GM21619 (cell line): Measurements from ENCODE around the gene COPA.
"Not testable (repeated sequence)": the region's sequence is repeated elsewhere in the genome, so short reads cannot be mapped to it uniquely, and the experiment has no call there.

Experiments used
- ATAC-seq: cut with Tn5 transposase; IDR thresholded peaks from one replicate; pipeline ENCODE4 v1.9.1; 2021; ENCODE audit not compliant: unreplicated experiment

COPA gene

DNA sequence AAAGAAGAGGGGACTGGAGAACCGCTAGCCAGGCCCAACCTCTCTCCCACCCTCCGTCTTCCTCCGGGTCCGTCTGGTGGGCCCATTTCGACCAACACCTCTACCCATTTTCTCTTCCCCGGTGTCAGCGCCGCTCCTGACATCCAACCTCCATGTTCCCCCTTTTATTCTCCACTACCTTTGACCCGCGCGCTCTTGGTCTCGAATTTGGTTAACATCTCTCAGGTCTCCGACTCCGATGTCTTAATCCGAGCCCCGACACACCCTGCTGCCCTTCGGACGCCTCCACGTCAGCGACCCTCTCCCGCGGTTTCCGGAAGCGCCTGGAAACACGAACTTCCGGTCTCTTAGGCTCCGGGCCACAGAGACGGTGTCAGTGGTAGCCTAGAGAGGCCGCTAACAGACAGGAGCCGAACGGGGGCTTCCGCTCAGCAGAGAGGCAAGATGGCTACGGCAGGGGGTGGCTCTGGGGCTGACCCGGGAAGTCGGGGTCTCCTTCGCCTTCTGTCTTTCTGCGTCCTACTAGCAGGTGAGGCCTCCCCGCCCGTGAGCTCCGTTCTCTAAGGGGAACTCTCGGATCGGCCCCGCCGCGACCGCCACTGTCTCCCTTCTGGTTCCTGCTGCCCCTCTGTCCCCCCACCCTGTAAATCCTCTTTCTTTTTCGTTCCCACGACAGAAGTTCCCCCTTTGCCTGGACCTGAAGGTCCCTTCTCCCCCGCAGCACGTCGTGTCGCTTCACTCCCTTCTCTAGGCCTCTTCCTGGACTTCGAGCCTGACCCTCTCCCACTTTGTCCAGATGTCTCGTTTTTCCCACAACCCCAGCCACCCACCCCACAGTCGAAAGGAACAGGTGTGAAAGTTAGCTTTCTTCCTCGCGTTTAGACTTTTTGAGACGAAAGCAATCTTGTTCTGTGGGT is at the start of gene COPA, which contains the start of gene NCSTN:
Gene COPA, minus strand, starts transcription at position 298 of the 917 bp plus-strand sequence. Its CDS starts 80 bp downstream, at position 218.
Gene NCSTN, plus strand, starts transcription at position 431 of the 917 bp plus-strand sequence. Its CDS starts 14 bp downstream, at position 445.
- ATAC-seq, result peak; percentile 93

DNA sequence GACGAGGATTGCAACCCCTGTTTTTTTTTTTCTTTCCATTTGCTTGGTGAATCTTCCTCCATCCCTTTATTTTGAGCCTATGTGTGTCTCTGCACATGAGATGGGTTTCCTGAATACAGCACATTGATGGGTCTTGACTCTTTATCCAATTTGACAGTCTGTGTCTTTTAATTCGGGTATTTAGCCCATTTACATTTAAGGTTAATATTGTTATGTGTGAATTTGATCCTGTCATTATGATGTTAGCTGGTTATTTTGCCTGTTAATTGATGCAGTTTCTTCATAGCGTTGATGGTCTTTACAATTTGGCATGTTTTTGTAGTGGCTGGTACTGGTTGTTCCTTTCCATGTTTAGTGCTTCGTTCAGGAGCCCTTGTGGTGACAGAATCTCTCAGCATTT is 45.4 kb upstream of the COPA start:
- ATAC-seq, result not testable (repeated sequence)

DNA sequence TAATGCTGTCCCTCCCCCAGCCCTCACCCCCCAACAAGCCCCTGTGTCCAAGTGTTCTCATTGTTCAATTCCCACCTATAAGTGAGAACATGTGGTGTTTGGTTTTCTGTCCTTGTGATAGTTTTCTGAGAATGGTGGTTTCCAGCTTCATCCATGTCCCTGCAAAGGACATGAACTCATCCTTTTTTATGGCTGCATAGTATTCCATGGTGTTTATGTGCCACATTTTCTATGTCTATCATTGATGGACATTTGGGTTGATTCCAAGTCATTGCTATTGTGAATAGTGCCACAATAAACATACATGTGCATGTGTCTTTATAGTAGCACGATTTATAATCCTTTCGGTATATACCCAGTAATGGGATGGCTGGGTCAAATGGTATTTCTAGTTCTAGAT is 41.8 kb upstream of the COPA start:
- not testable (repeated sequence) for ATAC-seq

DNA sequence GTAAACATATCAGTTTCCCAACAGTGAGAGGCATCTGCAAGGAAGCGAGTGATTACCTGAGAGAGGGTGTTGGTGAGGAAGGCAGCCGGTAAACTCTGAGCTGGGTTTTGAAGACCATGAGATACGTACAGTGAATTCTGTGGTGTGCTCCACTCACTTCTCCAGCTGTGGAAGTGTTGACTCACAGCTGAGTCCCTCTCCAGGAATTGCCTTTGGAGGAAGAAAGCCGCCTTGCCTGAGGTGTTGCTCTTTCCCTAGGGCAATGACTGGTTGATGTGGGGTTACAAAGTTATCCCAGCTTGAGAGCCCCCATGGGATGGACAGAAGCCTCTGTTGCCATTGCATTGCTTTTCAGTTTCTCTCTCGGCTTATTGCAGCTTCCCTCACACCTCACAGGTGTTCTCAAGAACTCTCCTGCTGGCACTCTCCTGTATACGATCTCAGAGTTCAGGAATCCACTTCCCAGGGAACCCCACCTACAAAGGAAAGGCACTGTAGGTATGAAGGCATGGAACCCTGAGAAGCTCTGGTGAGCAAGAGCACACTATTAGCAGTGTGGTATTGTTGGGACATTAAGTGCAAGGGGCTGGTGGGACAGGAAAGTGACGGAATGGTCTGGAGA is 34.6 kb upstream of the COPA start:
- ATAC-seq, result no peak

DNA sequence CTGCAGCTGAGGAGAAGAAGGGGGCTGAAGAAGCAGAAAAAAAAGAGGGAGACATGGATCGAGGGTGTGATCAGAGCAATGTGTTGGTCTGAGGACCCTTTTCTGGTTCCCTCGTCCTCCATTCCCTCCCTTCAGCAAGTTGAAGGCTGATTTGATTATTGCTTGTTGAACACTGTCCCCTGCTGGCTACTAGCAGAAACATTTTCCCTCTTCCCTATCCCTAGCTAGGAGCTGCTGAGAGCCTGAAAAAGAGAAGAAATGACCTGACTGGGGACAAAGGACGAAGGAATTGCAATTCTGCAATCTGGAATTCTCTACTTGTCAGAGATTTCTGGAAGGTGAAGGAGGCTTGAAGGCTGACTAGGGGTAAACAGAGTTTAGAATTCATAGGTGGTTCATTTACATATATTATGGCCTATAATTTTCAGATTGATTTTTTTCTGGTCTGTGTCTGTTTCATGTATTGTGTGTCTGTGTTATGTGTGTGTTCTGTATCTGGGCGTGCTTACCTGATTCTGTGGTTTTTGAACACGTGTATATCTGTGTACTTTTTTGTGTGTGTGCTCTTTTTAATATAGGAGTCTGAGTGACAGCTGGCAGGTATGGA is 33.6 kb upstream of the COPA start:
- ATAC-seq, result no peak

DNA sequence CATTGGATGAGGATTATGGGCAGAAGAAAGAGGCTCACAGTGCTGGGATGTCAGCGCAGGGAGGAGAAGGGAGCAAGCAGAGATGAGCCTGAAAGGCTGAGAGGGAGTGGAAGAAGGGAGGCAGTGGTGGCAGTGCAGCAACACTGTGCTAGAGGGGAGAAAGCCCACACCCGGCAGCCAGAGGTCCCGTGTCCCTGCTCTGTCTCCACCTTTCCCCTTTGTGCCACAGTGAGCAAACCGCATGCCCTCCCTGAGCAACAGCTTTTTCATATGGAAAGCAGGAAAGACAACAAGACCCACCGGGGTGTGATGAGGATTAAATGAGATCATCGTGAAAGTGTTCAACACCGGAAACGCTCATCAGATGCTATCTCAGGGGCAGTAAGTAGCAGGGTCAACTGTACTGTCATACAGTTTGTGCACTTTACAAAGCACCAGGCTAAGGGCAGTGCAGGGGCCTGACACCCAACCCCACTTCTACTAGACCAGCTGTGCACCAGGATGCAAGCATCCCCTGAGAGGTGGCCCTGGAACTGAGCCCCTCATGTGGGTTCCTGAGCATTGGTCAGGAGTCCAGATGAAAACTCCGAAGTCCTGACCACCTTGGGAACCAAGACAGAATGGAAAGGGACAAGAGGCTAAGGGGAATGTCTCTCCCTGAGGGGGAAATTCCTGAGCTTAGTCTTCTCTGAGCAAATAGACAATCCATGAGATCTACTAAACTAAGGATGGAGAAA is 32.9 kb upstream of the COPA start:
- ATAC-seq, result no peak

DNA sequence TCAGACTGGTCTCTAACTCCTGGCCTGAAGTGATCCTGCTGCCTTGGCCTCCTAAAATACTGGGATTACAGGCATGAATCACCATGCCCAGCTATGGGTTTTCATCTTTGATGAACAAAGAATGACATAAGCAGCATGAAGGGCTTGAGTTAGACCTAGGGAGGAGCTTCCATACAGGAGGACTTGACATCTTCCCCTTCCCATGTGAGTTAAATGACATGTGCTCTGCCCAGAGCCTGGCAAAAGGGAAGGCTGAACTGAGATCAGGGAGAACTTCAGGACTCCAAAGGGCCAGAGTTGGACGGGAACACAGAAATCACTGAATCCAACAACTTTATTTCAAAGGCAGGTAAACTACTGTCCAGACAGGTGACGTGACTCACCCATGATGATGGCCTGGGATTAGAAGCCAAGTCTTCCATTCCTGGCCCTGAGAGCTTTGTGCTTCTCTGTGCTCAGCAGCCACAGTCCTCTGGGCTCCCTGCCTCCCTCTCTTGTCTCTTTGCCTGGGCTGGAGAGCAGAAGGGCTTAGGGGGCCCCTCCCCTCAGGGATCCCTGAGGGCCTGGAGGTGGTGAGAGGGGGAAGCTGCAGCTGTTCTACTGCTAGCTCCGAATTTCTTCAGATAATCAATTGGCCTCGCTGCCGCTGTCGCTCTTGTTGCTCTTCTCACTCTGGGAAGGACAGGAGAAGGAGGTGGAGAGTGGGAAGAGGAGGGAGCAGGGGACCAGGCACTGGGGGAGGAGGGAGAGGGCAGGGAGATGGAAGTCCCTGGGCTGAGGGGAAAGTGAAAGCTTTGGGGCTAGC is 31.5 kb upstream of the COPA start:
- ATAC-seq, result no peak

DNA sequence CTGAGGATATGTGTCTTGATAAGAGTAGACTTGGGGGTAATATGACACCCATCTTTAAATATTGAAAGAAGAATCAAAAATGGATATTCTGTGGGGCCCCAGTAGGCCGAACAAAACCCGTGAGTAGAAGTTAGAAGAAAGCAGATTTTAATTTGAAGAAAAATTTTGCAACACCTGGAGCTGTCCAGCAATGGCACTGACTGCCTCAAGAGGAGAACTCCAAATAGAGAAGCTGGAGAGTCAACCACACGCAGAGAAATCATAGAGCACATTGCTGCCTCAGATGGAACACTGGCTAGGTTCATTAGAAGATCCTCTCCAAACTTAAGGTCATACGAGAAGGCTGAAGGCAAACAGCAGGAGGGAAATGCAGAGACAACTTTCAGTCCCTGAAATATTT is 30.6 kb upstream of the COPA start:
- no peak for ATAC-seq

DNA sequence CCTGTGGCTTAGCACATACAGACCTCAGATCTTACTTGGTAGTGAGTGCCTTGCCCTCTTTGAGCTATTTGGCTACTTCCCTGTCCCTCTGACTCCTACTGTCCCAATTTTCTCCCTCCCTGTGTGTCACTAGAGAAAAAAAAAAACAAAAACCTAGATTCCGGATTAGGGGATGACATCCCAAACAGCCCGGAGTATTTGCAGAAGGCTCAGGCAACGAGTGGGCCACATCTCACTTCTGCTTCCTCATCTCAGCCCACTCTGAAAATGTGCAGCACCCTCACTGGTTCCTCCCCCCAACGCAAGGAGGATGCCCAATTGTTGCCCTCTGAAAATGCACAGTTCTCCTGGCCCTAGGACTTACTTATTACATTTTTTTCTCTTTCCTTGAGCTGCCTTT is 28.7 kb upstream of the COPA start:
- no peak for ATAC-seq

DNA sequence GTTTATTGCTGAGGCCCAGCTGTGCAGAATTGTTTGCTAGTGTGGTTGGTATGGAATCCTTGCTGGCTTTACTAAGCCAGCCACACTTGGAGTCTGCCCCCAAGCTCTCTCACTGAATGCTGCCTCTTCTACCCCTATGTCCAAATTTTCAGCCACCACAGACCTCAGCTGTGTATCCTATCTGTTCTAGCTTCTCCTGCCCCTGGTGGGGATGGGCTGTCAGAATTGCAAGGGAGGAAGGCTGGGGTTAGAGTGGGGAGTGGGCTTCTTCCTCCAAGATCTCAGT is 28.2 kb upstream of the COPA start:
- no peak for ATAC-seq

DNA sequence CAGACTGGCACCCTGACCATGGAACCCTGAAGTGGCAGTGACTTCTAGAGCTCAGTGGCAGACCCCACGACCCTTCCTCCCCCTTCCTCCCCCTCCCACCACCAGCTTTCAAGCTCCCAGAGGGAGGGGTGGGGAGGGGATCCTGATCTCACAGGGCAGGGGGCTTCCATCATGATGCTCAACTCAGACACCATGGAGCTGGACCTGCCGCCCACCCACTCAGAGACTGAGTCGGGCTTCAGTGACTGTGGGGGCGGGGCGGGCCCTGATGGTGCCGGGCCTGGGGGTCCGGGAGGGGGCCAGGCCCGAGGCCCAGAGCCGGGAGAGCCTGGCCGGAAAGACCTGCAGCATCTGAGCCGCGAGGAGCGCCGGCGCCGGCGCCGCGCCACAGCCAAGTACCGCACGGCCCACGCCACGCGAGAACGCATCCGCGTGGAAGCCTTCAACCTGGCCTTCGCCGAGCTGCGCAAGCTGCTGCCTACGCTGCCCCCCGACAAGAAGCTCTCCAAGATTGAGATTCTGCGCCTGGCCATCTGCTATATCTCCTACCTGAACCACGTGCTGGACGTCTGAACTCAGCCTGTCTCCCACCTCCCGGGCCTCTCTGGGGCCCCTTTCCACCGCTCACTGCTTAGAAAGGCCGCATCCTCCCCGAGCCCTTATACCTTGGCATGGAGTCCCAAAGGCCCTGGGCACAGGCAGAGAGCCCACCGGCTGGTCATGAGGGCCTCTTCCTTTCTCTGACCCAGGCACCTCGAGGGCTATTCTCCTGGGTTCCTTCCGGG is 27.7 kb upstream of the COPA start:
- ATAC-seq, result no peak

DNA sequence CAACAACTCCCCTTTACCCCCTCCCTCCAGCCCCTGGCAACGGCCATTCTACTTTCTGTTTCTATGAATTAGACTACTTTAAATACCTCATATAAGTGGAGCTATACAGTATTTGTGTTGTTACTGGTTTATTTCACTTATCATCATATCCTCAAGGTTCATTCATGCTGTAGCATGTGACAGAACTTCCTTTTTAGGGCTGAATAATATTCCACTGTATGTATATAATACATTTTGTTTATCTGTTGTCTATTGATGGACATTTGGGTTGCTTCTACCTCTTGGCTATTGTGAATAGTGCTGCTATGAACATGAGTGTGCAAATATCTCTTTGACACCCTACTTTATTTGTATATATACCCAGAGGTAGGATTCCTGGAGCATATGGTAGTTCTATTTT is 26.0 kb upstream of the COPA start:
- no peak for ATAC-seq

DNA sequence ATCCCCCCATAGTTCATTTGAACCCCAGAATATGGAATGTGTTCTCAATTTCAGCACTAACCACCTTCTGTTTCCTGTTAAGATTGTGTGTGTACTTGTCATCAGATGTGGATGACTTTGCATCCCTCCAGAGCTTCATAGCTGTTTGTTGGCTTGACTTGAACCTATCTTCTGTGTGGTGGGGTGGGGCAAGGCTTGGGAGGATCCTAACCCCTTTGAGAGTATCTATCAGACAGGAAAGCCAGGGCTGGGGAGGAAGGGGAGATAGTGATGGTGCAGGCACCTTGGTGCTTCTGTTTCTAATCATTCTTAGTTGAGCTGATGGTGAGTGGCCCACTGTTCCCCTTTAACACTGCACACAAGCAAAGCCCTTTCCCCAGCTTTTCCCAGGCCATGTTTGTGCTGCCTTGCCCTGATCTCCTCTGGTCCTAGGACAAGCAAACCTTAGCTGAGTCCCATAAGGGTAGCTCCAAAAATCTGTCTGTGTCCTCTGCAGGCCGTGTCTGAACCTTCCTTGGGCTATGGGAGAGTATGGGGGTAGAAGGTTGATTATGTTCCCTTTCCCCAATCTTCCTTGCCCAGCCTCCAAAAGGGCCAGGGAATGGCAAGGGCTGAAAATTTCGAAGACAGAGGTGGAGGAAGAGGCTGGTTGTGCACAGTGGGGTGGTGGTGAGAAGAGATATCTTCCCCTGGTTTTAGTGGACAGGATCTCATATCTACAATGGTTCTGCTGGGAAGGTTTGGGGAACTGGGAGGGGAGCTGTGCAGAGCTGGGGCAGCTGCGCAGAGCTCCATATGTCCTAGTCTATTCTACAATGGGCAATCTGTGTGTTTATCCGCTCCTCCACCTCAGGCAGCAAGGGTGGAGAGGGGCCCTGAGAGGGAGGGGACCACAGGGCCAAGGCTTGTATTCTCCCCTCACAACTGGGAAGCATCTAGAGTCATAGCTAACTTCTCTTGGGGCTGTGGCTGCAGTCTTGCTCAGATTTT is 25.2 kb upstream of the COPA start:
- ATAC-seq, result no peak

DNA sequence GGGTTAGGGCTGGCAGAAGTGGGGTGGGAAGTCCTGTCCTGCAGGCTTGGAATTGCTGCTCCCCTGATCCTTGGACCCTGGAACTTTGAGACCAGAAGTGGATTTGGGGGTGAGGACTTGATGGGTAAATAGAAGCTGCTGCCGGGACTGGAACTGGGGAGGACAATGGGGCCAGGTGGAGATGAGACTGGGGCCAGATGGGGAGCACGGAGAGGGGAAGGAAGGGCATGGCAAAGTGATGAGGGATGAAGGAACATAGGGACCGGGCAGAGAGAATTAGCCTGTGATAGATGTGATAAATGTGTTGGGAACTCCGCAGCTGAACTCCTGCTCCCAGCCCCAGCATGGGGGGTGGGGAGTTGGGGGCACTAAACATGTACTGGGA is 24.5 kb upstream of the COPA start:
- no peak for ATAC-seq

DNA sequence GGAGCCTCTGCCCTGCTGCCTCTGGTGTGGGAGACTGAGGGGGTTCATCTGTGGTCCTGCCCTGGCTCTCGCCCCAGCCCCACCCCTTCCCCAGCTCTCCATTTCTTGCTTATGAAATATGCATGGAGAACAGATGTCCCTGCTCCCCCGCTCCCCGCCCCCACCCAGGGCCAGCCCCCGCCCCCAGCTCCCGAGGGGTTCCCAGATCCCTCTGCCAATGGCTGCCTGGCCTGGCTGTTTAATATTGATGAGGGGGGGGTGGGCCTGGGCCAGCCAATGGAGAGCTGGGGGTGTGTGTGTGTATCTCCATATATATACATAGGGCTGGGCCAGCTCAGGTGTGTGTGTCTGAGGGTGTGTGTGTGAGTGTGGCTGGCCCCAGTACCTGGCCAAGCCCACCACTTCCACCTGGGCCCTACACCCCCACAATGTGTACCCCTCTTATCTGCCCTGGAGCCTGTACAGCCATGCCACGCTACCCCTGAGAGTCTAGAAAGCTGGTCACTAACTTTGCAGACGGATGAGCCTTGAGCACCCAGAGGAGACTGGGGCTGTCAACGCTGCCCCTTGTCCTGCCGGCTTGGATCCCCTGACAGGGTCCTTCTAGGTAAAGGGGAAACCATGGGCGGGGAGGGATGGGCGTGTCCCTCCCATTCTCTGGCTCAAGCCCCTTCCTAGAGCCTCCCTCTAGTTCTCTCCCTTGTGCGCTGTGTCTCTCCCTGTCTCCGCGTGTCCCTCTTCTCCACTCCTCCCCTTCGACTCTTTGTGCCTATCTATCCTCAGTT is 23.9 kb upstream of the COPA start, which contains the start of gene NHLH1:
Gene NHLH1, plus strand, starts transcription at position 341 of the 785 bp plus-strand sequence. CDS start 3,661 bp downstream, outside the sequence.
- no peak for ATAC-seq

DNA sequence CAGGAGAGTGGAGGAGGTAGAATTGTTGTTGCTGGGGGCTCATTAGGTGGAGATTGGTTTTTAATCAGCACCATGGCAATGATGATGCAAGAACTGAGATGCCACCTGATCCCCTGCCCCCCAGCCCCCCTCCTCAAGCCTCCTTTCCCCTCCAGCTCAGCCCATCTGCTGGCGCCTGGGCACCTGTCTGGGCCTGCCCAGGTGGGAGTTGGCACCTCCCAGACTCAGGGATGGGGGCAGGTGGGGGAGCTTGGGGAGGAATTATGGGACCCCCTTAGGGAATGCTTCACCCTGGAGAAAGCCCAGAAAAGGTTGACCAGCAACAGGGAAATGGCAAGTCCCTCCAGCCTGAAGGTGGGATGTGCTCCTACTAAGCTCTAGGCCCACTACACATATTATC is 22.3 kb upstream of the COPA start:
- ATAC-seq, result no peak

DNA sequence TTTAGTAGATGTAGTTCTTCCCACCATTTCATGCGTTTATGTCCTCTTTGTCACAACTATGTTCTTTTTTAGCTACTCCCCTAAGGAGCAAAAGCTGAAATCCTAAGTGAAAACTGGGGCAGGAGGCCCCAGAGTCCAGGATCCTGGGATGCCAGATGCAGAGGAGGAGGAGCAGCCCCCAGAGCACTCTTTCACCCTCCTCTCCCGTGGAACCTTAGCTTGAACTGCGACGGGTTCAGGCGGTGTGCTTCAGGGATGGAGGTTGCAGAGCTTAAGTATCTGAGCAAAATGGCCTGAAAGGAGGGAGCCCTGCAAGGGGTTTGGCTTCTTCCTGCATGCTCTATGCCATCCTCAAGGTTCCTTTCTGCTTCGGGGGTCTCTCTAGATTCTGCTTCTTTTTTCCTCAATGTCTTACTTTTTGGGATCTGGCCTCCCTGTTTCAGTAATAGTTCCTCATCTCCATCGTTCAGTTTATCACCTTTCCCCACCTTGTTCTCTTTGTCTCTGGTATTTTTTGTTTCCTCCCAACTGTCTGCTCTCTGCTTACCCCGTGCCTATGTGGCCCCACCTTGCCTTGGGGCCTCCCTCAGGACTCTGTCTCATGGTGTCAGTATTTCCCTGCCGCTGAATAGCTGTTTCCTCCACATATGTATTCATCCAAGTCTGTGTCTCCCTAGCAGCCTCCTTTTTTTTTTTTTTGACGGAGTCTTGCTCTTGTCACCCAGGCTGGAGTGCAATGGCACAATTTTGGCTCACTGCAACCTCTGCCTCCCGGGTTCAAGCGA is 21.1 kb upstream of the COPA start:
- ATAC-seq, result no peak
